ENCODE measurements around the gene PRKCH.

GRCh38 chr14:61540931-61541330, 219.6 kb downstream of the PRKCH start:
- TF ChIP-seq CTCF (IDR thresholded peaks at IDR 0.05): no peak
- no peak for TF ChIP-seq MYBL2 (CRISPR knock-in tag; IDR thresholded peaks at IDR 0.05)
- TF ChIP-seq IRF1 (CRISPR knock-in tag; IDR thresholded peaks at IDR 0.05): no peak

All from WTC11 (cell line).